H1 (cell line): ENCODE measurements around the gene SLC2A8. TPM values are rescaled to one million over a fixed set of nuclear protein-coding genes. Genes with fewer than 3 reads are reported as not detected.

ENCODE experiments used
- CTCF ChIA-PET: fragments of 300-600 bp; sonication (Branson Sonifier 250); formaldehyde crosslinking; loops from one replicate; lab custom pipeline; 2021; ENCODE audit not compliant: partially characterized antibody; lab: Charles Lee
- POLR2A ChIA-PET: fragments of 300-600 bp; sonication (Branson Sonifier 250); formaldehyde crosslinking; loops from one replicate; lab custom pipeline; 2021; ENCODE audit warnings: inconsistent platforms; ENCODE audit not compliant: partially characterized antibody; lab: Charles Lee
- DNase-seq, 2 experiments: peaks; one replicate each; pipeline versions ENCODE4 v3.0.0 to v3.0.0-alpha.2; 2010 to 2022; ENCODE audit warnings: low spot score in 2 of 2, low read depth in 1 of 2, mixed read lengths in 1 of 2
- FAIRE-seq: peaks from 2 replicates; lab custom pipeline; 2011; peaks lifted over from hg19 to GRCh38; lab: Jason Lieb, UNC
- H2AFZ ChIP-seq: 2 replicates; pipeline ENCODE4 v1.8.1; 2012; ENCODE audit warnings: low read length, inconsistent platforms
- H2AK5ac ChIP-seq: 2 replicates; pipeline ENCODE4 v1.6.1; 2013; ENCODE audit warnings: low read depth, low read length
- H2BK120ac ChIP-seq: replicated peaks from 2 replicates; pipeline ENCODE3; 2013; ENCODE audit warnings: low read depth, low read length, inconsistent platforms
- H2BK12ac ChIP-seq: 2 replicates; pipeline ENCODE4 v1.6.1; 2013; ENCODE audit warnings: low read depth, low read length
- H2BK15ac ChIP-seq: 2 replicates; pipeline ENCODE4 v1.6.1; 2013; ENCODE audit warnings: low read length
- H2BK20ac ChIP-seq: 2 replicates; pipeline ENCODE4 v1.6.1; 2013; ENCODE audit warnings: low read length
- H2BK5ac ChIP-seq: 2 replicates; pipeline ENCODE4 v1.6.1; 2013; ENCODE audit warnings: low read depth, low read length
- H3K14ac ChIP-seq: 2 replicates; pipeline ENCODE4 v1.6.1; 2013; ENCODE audit warnings: inconsistent platforms; ENCODE audit not compliant: insufficient read length
- H3K18ac ChIP-seq: 2 replicates; pipeline ENCODE4 v1.6.1; 2013; ENCODE audit warnings: low read length; ENCODE audit errors: extremely low read depth
- H3K23ac ChIP-seq: 2 replicates; pipeline ENCODE4 v1.6.1; 2013; ENCODE audit warnings: inconsistent platforms; ENCODE audit not compliant: insufficient read length
- H3K23me2 ChIP-seq: 2 replicates; pipeline ENCODE4 v1.6.1; 2013; ENCODE audit warnings: low read depth, low read length
- H3K27ac ChIP-seq: 2 replicates; pipeline ENCODE4 v1.6.1; 2011; ENCODE audit warnings: low read depth, low read length, inconsistent platforms
- H3K27me3 ChIP-seq, 4 experiments: replicated peaks in 1 of 4; 1 replicate in 1 of 4; 2 replicates in 3 of 4; pipeline versions ENCODE4 v1.6.1 to v1.8.1; 2011 to 2013; ENCODE audit warnings: low read length in 3 of 4, mild to moderate bottlenecking in 3 of 4, inconsistent platforms in 2 of 4, mixed read lengths in 2 of 4, moderate library complexity in 1 of 4; ENCODE audit not compliant: control insufficient read depth in 3 of 4, insufficient read depth in 3 of 4; ENCODE audit errors: extremely low read depth in 1 of 4
- H3K36me3 ChIP-seq, 4 experiments: 2 replicates each; pipeline versions ENCODE4 v1.6.1 to v1.8.1; 2011 to 2013; ENCODE audit warnings: mild to moderate bottlenecking in 4 of 4, low read length in 3 of 4, moderate library complexity in 2 of 4, control low read depth in 1 of 4, inconsistent platforms in 1 of 4; ENCODE audit not compliant: insufficient read depth in 4 of 4, control insufficient read depth in 2 of 4
- H3K4ac ChIP-seq: replicated peaks from 2 replicates; pipeline ENCODE3; 2013; ENCODE audit warnings: low read length, low read depth, mixed read lengths, inconsistent platforms; ENCODE audit not compliant: insufficient read length
- H3K4me1 ChIP-seq, 4 experiments: replicated peaks in 1 of 4; 1 replicate in 1 of 4; 2 replicates in 3 of 4; pipeline versions ENCODE4 v1.6.1 to v1.8.1; 2011 to 2013; ENCODE audit warnings: low read length in 3 of 4, inconsistent platforms in 2 of 4, mixed read lengths in 1 of 4; ENCODE audit not compliant: insufficient read depth in 4 of 4, control insufficient read depth in 3 of 4
- H3K4me2 ChIP-seq, 2 experiments: 2 replicates each; pipeline versions ENCODE4 v1.6.1 to v1.8.1; 2011 to 2013; ENCODE audit warnings: low read depth in 2 of 2, low read length in 2 of 2, control low read depth in 1 of 2, inconsistent platforms in 1 of 2, mild to moderate bottlenecking in 1 of 2; ENCODE audit not compliant: insufficient read depth in 1 of 2
- H3K4me3 ChIP-seq, 4 experiments: fragments of 200-600, 300-600 bp in 1 of 4; sonication (generic), shearing (Covaris generic), sonication (Bioruptor Twin) in 1 of 4; 2 replicates each; pipeline versions ENCODE4 v1.5.1 to v1.8.1; 2011 to 2016; ENCODE audit warnings: low read length in 4 of 4, low read depth in 3 of 4, control low read depth in 2 of 4, inconsistent platforms in 2 of 4, mild to moderate bottlenecking in 2 of 4, mixed read lengths in 1 of 4, moderate library complexity in 1 of 4; ENCODE audit not compliant: insufficient read depth in 2 of 4; ENCODE audit errors: extremely low read depth in 1 of 4
- H3K56ac ChIP-seq: replicated peaks from 2 replicates; pipeline ENCODE3; 2013; ENCODE audit warnings: low read depth, mild to moderate bottlenecking, mixed read lengths, low read length, inconsistent platforms; ENCODE audit not compliant: insufficient read length
- H3K79me1 ChIP-seq: 2 replicates; pipeline ENCODE4 v1.6.1; 2013; ENCODE audit warnings: low read depth, low read length, control low read depth
- H3K79me2 ChIP-seq, 2 experiments: 2 replicates each; pipeline versions ENCODE4 v1.6.1 to v1.8.1; 2012 to 2013; ENCODE audit warnings: low read length in 2 of 2, mild to moderate bottlenecking in 2 of 2, inconsistent platforms in 1 of 2; ENCODE audit not compliant: insufficient read depth in 2 of 2, control insufficient read depth in 1 of 2
- H3K9ac ChIP-seq, 4 experiments: replicated peaks in 1 of 4; 1 replicate in 1 of 4; 2 replicates in 3 of 4; pipeline versions ENCODE4 v1.6.1 to v1.8.1; 2011 to 2013; ENCODE audit warnings: low read depth in 3 of 4, low read length in 3 of 4, control low read depth in 2 of 4, mild to moderate bottlenecking in 2 of 4, moderate library complexity in 2 of 4, inconsistent platforms in 1 of 4; ENCODE audit errors: extremely low read depth in 1 of 4
- H3K9me3 ChIP-seq, 2 experiments: 2 replicates each; pipeline versions ENCODE4 v1.6.1 to v1.8.1; 2012 to 2013; ENCODE audit warnings: mild to moderate bottlenecking in 2 of 2, moderate library complexity in 2 of 2, control low read depth in 1 of 2, inconsistent platforms in 1 of 2, low read depth in 1 of 2, low read length in 1 of 2, mixed read lengths in 1 of 2; ENCODE audit not compliant: insufficient read depth in 2 of 2
- H4K20me1 ChIP-seq, 2 experiments: replicated peaks in 1 of 2; 2 replicates each; pipeline versions ENCODE3 to v1.8.1; 2011 to 2013; ENCODE audit warnings: inconsistent platforms in 2 of 2, low read length in 2 of 2, mild to moderate bottlenecking in 1 of 2; ENCODE audit not compliant: insufficient read depth in 2 of 2, control insufficient read depth in 1 of 2
- H4K5ac ChIP-seq: 2 replicates; pipeline ENCODE4 v1.6.1; 2013; ENCODE audit warnings: low read length, low read depth, mixed read lengths, inconsistent platforms; ENCODE audit not compliant: insufficient read length
- H4K8ac ChIP-seq: 2 replicates; pipeline ENCODE4 v1.8.0; 2013; ENCODE audit warnings: mild to moderate bottlenecking, moderate library complexity, low read length, inconsistent platforms; ENCODE audit not compliant: insufficient read depth; ENCODE audit errors: extremely low read depth
- H4K91ac ChIP-seq: replicated peaks from 2 replicates; pipeline ENCODE3; 2013; ENCODE audit warnings: low read length, mixed read lengths, inconsistent platforms; ENCODE audit not compliant: insufficient read length
- CBX8 ChIP-seq: fragments of 300-800, 300-1000 bp; sonication (generic); IDR thresholded peaks from 2 replicates; pipeline ENCODE4 v1.7.1; 2016; ENCODE audit warnings: low read depth, low read length, borderline replicate concordance
- CHD1 ChIP-seq: IDR thresholded peaks from 2 replicates; pipeline ENCODE4 v1.6.1; 2012; ENCODE audit warnings: low read depth, low read length, improper control_type of control experiment
- EGR1 ChIP-seq: IDR thresholded peaks from 2 replicates; pipeline ENCODE4 v1.6.1; 2011; ENCODE audit warnings: low read depth, low read length, borderline replicate concordance
- HDAC2 ChIP-seq, 2 experiments: fragments of 300-600 bp in 1 of 2; sonication (generic) in 1 of 2; IDR thresholded peaks; 2 replicates each; pipeline ENCODE4 v1.6.1; 2011 to 2012; ENCODE audit warnings: low read depth in 2 of 2, low read length in 2 of 2, mild to moderate bottlenecking in 2 of 2, moderate library complexity in 2 of 2, borderline replicate concordance in 1 of 2, inconsistent platforms in 1 of 2
- KDM4A ChIP-seq: IDR thresholded peaks from one replicate; pipeline ENCODE4 v1.7.1; 2012; ENCODE audit warnings: low read depth, mild to moderate bottlenecking, moderate library complexity, low read length, inconsistent platforms; ENCODE audit not compliant: severe bottlenecking
- MAFK ChIP-seq: IDR thresholded peaks from 2 replicates; pipeline ENCODE4 v1.6.1; 2012; ENCODE audit warnings: low read depth, mild to moderate bottlenecking, improper control_type of control experiment, low read length
- MAX ChIP-seq: IDR thresholded peaks from 2 replicates; pipeline ENCODE4 v1.6.1; 2012; ENCODE audit warnings: inconsistent platforms
- POU5F1 ChIP-seq: IDR thresholded peaks from 2 replicates; pipeline ENCODE4 v1.6.1; 2011; ENCODE audit warnings: low read depth, mild to moderate bottlenecking, low read length, moderate library complexity
- RNF2 ChIP-seq: fragments of 200-900, 300-1000 bp; sonication (generic); IDR thresholded peaks from 2 replicates; pipeline ENCODE4 v1.7.1; 2016; ENCODE audit warnings: borderline replicate concordance, low read depth, mild to moderate bottlenecking, antibody characterized with exemption, low read length; ENCODE audit not compliant: poor library complexity, severe bottlenecking; ENCODE audit errors: missing control alignments
- SAP30 ChIP-seq: fragments of 300-600 bp; sonication (generic); IDR thresholded peaks from 2 replicates; pipeline ENCODE4 v1.7.1; 2012; ENCODE audit warnings: low read length, moderate library complexity, mild to moderate bottlenecking, inconsistent platforms; ENCODE audit not compliant: insufficient read depth, insufficient replicate concordance
- TAF1 ChIP-seq: IDR thresholded peaks from 2 replicates; pipeline ENCODE4 v1.6.1; 2011; ENCODE audit warnings: mild to moderate bottlenecking, low read depth, low read length
- TEAD4 ChIP-seq: IDR thresholded peaks from 2 replicates; pipeline ENCODE4 v1.6.1; 2012; ENCODE audit warnings: low read depth, low read length, inconsistent platforms, mixed read lengths
- WGBS, 2 experiments: shearing (Covaris generic) in 1 of 2; methylation state at CpG; one replicate each; pipeline versions ENCODE4 v1.1.6 to v1.1.7; 2013 to 2015; ENCODE audit warnings: low lambda C conversion rate in 2 of 2, mixed read lengths in 2 of 2, inconsistent platforms in 1 of 2, low coverage in 1 of 2, missing lambda C conversion rate in 1 of 2; ENCODE audit not compliant: insufficient replicate concordance in 2 of 2, insufficient coverage in 1 of 2, insufficient read length in 1 of 2; ENCODE audit errors: extremely low coverage in 1 of 2, missing lambda C conversion rate in 1 of 2; 5-methylcytosine and 5-hydroxymethylcytosine counted together
- polyA plus RNA-seq, 7 experiments: library from polyadenylated mRNA; depleted of rRNA in 3 of 7; stranded (reverse) in 5 of 7; unstranded in 2 of 7; fragments of >200 nt in 5 of 7; fragments of 200-250 nt in 2 of 7; gene quantifications; 1 replicate in 5 of 7; 2 replicates in 1 of 7; 4 replicates in 1 of 7; pipeline versions ENCODE4 v1.2.1 to v1.2.3, GENCODE V29; 2011 to 2013; ENCODE audit warnings: missing spikeins in 2 of 7, mixed read lengths in 2 of 7
- total RNA-seq: library from RNA; stranded (reverse); fragmentation: NEBNext Ultra II Directional; extraction: Animal tissue kit (Norgen Biotek cat#: 25700); gene quantifications from 2 replicates; pipeline ENCODE4 v1.2.1, GENCODE V29; 2021

SLC2A8 gene
- total and polyA plus RNA-seq, 2 of the 8 experiments (the other 6 are each of a cell fraction or from before 2014, with no cell fraction given) = 24.6 to 36.4 TPM

GRCh38 chr9:127349483-127350113 is 47.4 kb upstream of the SLC2A8 start:
- no peak overlapping the region for H2BK120ac ChIP-seq
- H4K8ac ChIP-seq = no peak overlapping the region
- H2AFZ ChIP-seq = no peak overlapping the region
- H3K4me2 ChIP-seq = no peak overlapping the region
- no peak overlapping the region for H4K91ac ChIP-seq
- H3K79me2 ChIP-seq = no peaks in the 10 kb centered on the region
- H3K27me3 ChIP-seq = no peaks in the 10 kb centered on the region
- H2BK15ac ChIP-seq = no peak overlapping the region
- 92% methylated on average over 12 of the region's 12 CpGs; no CpG with 5 or more reads in 1 of the 2 experiments for WGBS, 2 experiments
- peaks cover 4 to 18% (median 13%) of the 10 kb centered on the region in 4 experiments for H3K4me1 ChIP-seq
- H3K9me3 ChIP-seq = no peaks in the 10 kb centered on the region
- no peak overlapping the region for H2BK12ac ChIP-seq
- no peak overlapping the region for H2AK5ac ChIP-seq
- H3K23ac ChIP-seq = no peak overlapping the region
- H4K20me1 ChIP-seq = no peaks in the 10 kb centered on the region
- H3K23me2 ChIP-seq = no peaks in the 10 kb centered on the region
- no peak for DNase-seq
- peaks cover 2% of the 10 kb centered on the region; the same call in 1 of the 2 replicates for H3K79me1 ChIP-seq
- peaks cover 0 to 5% (median 0%) of the 10 kb centered on the region in 4 experiments; a peak in 2 of 8 replicates for H3K36me3 ChIP-seq
- no peak for FAIRE-seq
- no peak overlapping the region for H2BK5ac ChIP-seq
- ChIA-PET POLR2A (interaction anchor here (0.7 to 0.9 kb wide), 2 partner anchors 25 to 34 kb away, joined by 3 read pairs; no protein-coding TSS in a partner anchor), CTCF (interaction anchor here (0.6 to 1.6 kb wide), 8 partner anchors 10 to 694 kb away, joined by 3 to 4 read pairs (median 3); no protein-coding TSS in a partner anchor)
- H3K27ac ChIP-seq = no peak overlapping the region
- no peak overlapping the region for H3K4ac ChIP-seq
- no peak overlapping the region for H3K4me3 ChIP-seq
- no peak overlapping the region for H4K5ac ChIP-seq
- H3K56ac ChIP-seq = no peak overlapping the region
- H3K14ac ChIP-seq = no peak overlapping the region
- H2BK20ac ChIP-seq = no peak overlapping the region
- no peak overlapping the region for H3K9ac ChIP-seq
- H3K18ac ChIP-seq = no peak overlapping the region
- TF ChIP-seq SAP30 (no peak), EGR1 (no peak), RNF2 (no peak), MAX (no peak), TAF1 (no peak), MAFK (no peak), KDM4A (no peak), HDAC2 (IDR thresholded peaks at IDR 0.05; ENCODE audit: borderline replicate concordance in 1 of 2, low read depth in 2 of 2, low read length in 2 of 2) (no peak), CHD1 (no peak), CBX8 (no peak), TEAD4 (no peak), POU5F1 (no peak)
